H9 (cell line): ENCODE results near the gene GPATCH11. TPM values are rescaled to one million over a fixed set of nuclear protein-coding genes. Genes with fewer than 3 reads are reported as not detected.

Experiments used
- DNase-seq: peaks from one replicate; pipeline ENCODE4 v3.0.0-alpha.2; 2017
- H2AFZ ChIP-seq: one replicate; pipeline ENCODE4 v1.6.1; 2013; ENCODE audit warnings: mild to moderate bottlenecking, low read length, control low read depth, moderate library complexity
- H2AK5ac ChIP-seq: 2 replicates; pipeline ENCODE4 v1.6.1; 2013; ENCODE audit warnings: low read length, control low read depth, mixed read lengths; ENCODE audit not compliant: insufficient read length
- H2BK120ac ChIP-seq: one replicate; pipeline ENCODE4 v1.6.1; 2013; ENCODE audit warnings: low read depth, mild to moderate bottlenecking, low read length, control low read depth, inconsistent platforms; ENCODE audit not compliant: poor library complexity, severe bottlenecking
- H2BK12ac ChIP-seq: 2 replicates; pipeline ENCODE4 v1.6.1; 2013; ENCODE audit warnings: low read length, control low read depth, mixed read lengths, low read depth; ENCODE audit not compliant: insufficient read length
- H2BK15ac ChIP-seq: 2 replicates; pipeline ENCODE4 v1.6.1; 2013; ENCODE audit warnings: low read depth, low read length, control low read depth
- H2BK20ac ChIP-seq: one replicate; pipeline ENCODE4 v1.6.1; 2013; ENCODE audit warnings: low read depth, mild to moderate bottlenecking, low read length, control low read depth, inconsistent platforms; ENCODE audit not compliant: poor library complexity, severe bottlenecking
- H2BK5ac ChIP-seq: 2 replicates; pipeline ENCODE4 v1.6.1; 2013; ENCODE audit warnings: low read length, control low read depth, mixed read lengths; ENCODE audit not compliant: insufficient read length
- H3K14ac ChIP-seq: 2 replicates; pipeline ENCODE4 v1.6.1; 2013; ENCODE audit warnings: low read length, control low read depth; ENCODE audit not compliant: insufficient read depth
- H3K18ac ChIP-seq: 2 replicates; pipeline ENCODE4 v1.6.1; 2013; ENCODE audit warnings: low read depth, mild to moderate bottlenecking, mixed read lengths, low read length, control low read depth; ENCODE audit not compliant: insufficient read length
- H3K23ac ChIP-seq: 2 replicates; pipeline ENCODE4 v1.6.1; 2013; ENCODE audit warnings: low read length, control low read depth, mixed read lengths, low read depth; ENCODE audit not compliant: insufficient read length
- H3K23me2 ChIP-seq: 2 replicates; pipeline ENCODE4 v1.6.1; 2013; ENCODE audit warnings: low read depth, mild to moderate bottlenecking, mixed read lengths, low read length, control low read depth; ENCODE audit not compliant: insufficient read length, poor library complexity, severe bottlenecking
- H3K27ac ChIP-seq: 2 replicates; pipeline ENCODE4 v1.5.1; 2013; ENCODE audit warnings: low read length, control low read depth, mixed read lengths, low read depth; ENCODE audit not compliant: insufficient read length
- H3K27me3 ChIP-seq: 2 replicates; pipeline ENCODE4 v1.6.1; 2013; ENCODE audit warnings: low read length, control low read depth, inconsistent platforms; ENCODE audit not compliant: insufficient read depth
- H3K4ac ChIP-seq: 2 replicates; pipeline ENCODE4 v1.6.1; 2013; ENCODE audit warnings: low read depth, mild to moderate bottlenecking, control low read depth, inconsistent platforms, low read length, moderate library complexity
- H3K4me1 ChIP-seq: 2 replicates; pipeline ENCODE4 v1.6.1; 2013; ENCODE audit warnings: low read length, control low read depth, inconsistent platforms; ENCODE audit not compliant: insufficient read depth
- H3K4me2 ChIP-seq: 2 replicates; pipeline ENCODE4 v1.6.1; 2013; ENCODE audit warnings: low read length, control low read depth, mixed read lengths; ENCODE audit not compliant: insufficient read length, insufficient read depth
- H3K56ac ChIP-seq: 2 replicates; pipeline ENCODE4 v1.6.1; 2013; ENCODE audit warnings: low read depth, mild to moderate bottlenecking, mixed read lengths, low read length, control low read depth; ENCODE audit not compliant: insufficient read length
- H3K79me1 ChIP-seq: 2 replicates; pipeline ENCODE4 v1.6.1; 2013; ENCODE audit warnings: low read depth, mild to moderate bottlenecking, moderate library complexity, low read length, control low read depth, inconsistent platforms; ENCODE audit not compliant: insufficient read depth, poor library complexity, severe bottlenecking
- H3K79me2 ChIP-seq: 2 replicates; pipeline ENCODE4 v1.6.1; 2013; ENCODE audit warnings: low read length, control low read depth, inconsistent platforms; ENCODE audit not compliant: insufficient read depth
- H3K9ac ChIP-seq: 2 replicates; pipeline ENCODE4 v1.6.1; 2013; ENCODE audit warnings: low read length, control low read depth, mixed read lengths; ENCODE audit not compliant: insufficient read length; ENCODE audit errors: extremely low read depth
- H3K9me3 ChIP-seq: one replicate; pipeline ENCODE4 v1.6.1; 2013; ENCODE audit warnings: low read depth, low read length, inconsistent platforms; ENCODE audit not compliant: control insufficient read depth
- H3T11ph ChIP-seq: one replicate; pipeline ENCODE4 v1.6.1; 2013; ENCODE audit warnings: mild to moderate bottlenecking, low read length, control low read depth, inconsistent platforms
- H4K20me1 ChIP-seq: one replicate; pipeline ENCODE4 v1.6.1; 2013; ENCODE audit not compliant: control insufficient read depth, insufficient read length, insufficient read depth
- H4K5ac ChIP-seq: 2 replicates; pipeline ENCODE4 v1.6.1; 2013; ENCODE audit warnings: low read depth, mild to moderate bottlenecking, mixed read lengths, low read length, control low read depth; ENCODE audit not compliant: insufficient read length
- H4K8ac ChIP-seq: replicated peaks from 2 replicates; pipeline ENCODE4 v1.6.1; 2013; ENCODE audit warnings: low read length, control low read depth, mixed read lengths, low read depth; ENCODE audit not compliant: insufficient read length
- H4K91ac ChIP-seq: 2 replicates; pipeline ENCODE4 v1.6.1; 2013; ENCODE audit warnings: low read depth, mild to moderate bottlenecking, moderate library complexity, mixed read lengths, low read length, control low read depth; ENCODE audit not compliant: insufficient read length
- H3K27ac Mint-ChIP-seq, 3 experiments: 2 replicates in 2 of 3; 3 replicates in 1 of 3; pipeline ENCODE4 v1.8.0; 2020 to 2021; ENCODE audit warnings: mixed read lengths in 3 of 3, mild to moderate bottlenecking in 1 of 3, moderate library complexity in 1 of 3
- H3K27me3 Mint-ChIP-seq: 2 replicates; pipeline ENCODE4 v1.8.0; 2021; ENCODE audit warnings: low read depth, mild to moderate bottlenecking, moderate library complexity, mixed read lengths
- H3K36me3 Mint-ChIP-seq, 3 experiments: 2 replicates in 2 of 3; 3 replicates in 1 of 3; pipeline ENCODE4 v1.8.0; 2020 to 2021; ENCODE audit warnings: low read depth in 3 of 3, mixed read lengths in 3 of 3; ENCODE audit not compliant: insufficient read depth in 1 of 3
- H3K4me1 Mint-ChIP-seq, 2 experiments: 2 replicates each; pipeline ENCODE4 v1.8.0; 2020; ENCODE audit warnings: mixed read lengths in 2 of 2
- H3K4me3 Mint-ChIP-seq, 2 experiments: 2 replicates in 1 of 2; 3 replicates in 1 of 2; pipeline ENCODE4 v1.8.0; 2020 to 2021; ENCODE audit warnings: mild to moderate bottlenecking in 2 of 2, mixed read lengths in 2 of 2, moderate library complexity in 1 of 2
- H3K9me3 Mint-ChIP-seq, 2 experiments: 2 replicates in 1 of 2; 3 replicates in 1 of 2; pipeline ENCODE4 v1.8.0; 2020; ENCODE audit warnings: mild to moderate bottlenecking in 2 of 2, mixed read lengths in 2 of 2, moderate library complexity in 1 of 2
- WGBS: extraction: QIAGEN DNeasy Blood & Tissue Kit; methylation state at CpG from one replicate; pipeline ENCODE4 v1.1.7; 2013; ENCODE audit warnings: missing lambda C conversion rate, low lambda C conversion rate, mixed read lengths; ENCODE audit not compliant: insufficient read length; ENCODE audit errors: extremely low coverage; 5-methylcytosine and 5-hydroxymethylcytosine counted together
- total RNA-seq: library from RNA; stranded (reverse); gene quantifications from 2 replicates; pipeline ENCODE4 v1.2.1, GENCODE V29; 2021
- TF ChIP-seq, protein P1 (sequence below): fragments of 200-600 bp; sonication (generic); conservative IDR thresholded peaks from 3 replicates; pipeline ENCODE4 v1.8.0; 2021; ENCODE audit warnings: antibody characterized with exemption, mild to moderate bottlenecking

The GPATCH11 gene
- total RNA-seq, 1 experiment from 2014 or later: 3.1 TPM

DNA sequence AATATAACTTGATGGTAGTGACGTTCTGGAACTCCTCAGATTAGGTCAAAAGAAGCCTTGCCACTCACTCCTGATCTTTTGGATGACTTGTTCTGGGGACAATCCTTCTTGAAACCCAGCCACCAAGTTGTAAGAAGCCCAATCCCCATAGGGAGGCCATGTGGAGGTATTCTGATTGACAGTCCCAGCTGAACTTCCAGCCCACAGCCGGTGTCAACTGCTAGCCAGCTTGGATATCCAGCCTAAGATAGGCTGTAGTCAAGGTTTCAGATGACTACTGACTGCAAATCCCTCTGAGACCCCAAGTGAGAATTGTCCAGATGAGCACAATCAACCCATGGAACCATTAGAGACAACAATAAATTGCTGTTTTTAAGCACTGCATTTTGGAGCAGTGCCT lies 41.1 kb downstream of the GPATCH11 start:
- Histone ChIP-seq H3K9me3 (no peaks in the 10 kb centered on the region), H3K9ac (no peak overlapping the region), H2BK5ac (no peak overlapping the region), H3K18ac (no peak overlapping the region), H3K4ac (no peak overlapping the region), H3K23me2 (no peaks in the 10 kb centered on the region), H2BK20ac (no peak overlapping the region), H2BK12ac (no peak overlapping the region), H2BK15ac (no peak overlapping the region), H3K56ac (no peak overlapping the region), H3K23ac (no peak overlapping the region), H3K27ac (no peak overlapping the region), H3K4me2 (no peak overlapping the region), H4K8ac (no peak overlapping the region), H4K5ac (no peak overlapping the region), H4K20me1 (no peaks in the 10 kb centered on the region), H2AFZ (no peak overlapping the region), H2AK5ac (no peak overlapping the region), H3K79me2 (no peaks in the 10 kb centered on the region), H3K14ac (no peak overlapping the region), H2BK120ac (no peak overlapping the region), H3K27me3 (no peaks in the 10 kb centered on the region), H3T11ph (no peak overlapping the region), H3K4me1 (no peaks in the 10 kb centered on the region), H3K79me1 (no peaks in the 10 kb centered on the region), H4K91ac (no peak overlapping the region)
- Mint-ChIP-seq H3K4me1 (no peaks in the 10 kb centered on the region), H3K27me3 (no peaks in the 10 kb centered on the region), H3K27ac (no peak overlapping the region), H3K9me3 (no peaks in the 10 kb centered on the region; a peak in 1 of 5 replicates), H3K4me3 (no peak overlapping the region), H3K36me3 (peaks cover 13 to 63% (median 56%) of the 10 kb centered on the region in 3 experiments)
- no peak for DNase-seq
- WGBS: no CpG with 5 or more reads among the region's 2 CpGs
- TF ChIP-seq, protein P1, sequence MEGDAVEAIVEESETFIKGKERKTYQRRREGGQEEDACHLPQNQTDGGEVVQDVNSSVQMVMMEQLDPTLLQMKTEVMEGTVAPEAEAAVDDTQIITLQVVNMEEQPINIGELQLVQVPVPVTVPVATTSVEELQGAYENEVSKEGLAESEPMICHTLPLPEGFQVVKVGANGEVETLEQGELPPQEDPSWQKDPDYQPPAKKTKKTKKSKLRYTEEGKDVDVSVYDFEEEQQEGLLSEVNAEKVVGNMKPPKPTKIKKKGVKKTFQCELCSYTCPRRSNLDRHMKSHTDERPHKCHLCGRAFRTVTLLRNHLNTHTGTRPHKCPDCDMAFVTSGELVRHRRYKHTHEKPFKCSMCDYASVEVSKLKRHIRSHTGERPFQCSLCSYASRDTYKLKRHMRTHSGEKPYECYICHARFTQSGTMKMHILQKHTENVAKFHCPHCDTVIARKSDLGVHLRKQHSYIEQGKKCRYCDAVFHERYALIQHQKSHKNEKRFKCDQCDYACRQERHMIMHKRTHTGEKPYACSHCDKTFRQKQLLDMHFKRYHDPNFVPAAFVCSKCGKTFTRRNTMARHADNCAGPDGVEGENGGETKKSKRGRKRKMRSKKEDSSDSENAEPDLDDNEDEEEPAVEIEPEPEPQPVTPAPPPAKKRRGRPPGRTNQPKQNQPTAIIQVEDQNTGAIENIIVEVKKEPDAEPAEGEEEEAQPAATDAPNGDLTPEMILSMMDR: no peak
